ENCODE data around the gene MGAT3.
"Not testable (repeated sequence)": the region's sequence is repeated elsewhere in the genome, so short reads cannot be mapped to it uniquely, and the experiment has no call there.

The MGAT3 gene

GRCh38 chr22:39456522-39457197 is at the start of gene MGAT3:
Gene MGAT3, plus strand, starts transcription at chr22:39457012. Its CDS starts 30,336 bp downstream, at chr22:39487348.
- no peak for DNase-seq

GRCh38 chr22:39408173-39408572 is 48.6 kb upstream of the MGAT3 start:
- no peak for DNase-seq

- no peak for DNase-seq
Observed at GRCh38 chr22:39408807-39409206, 48.0 kb upstream of the MGAT3 start.

- DNase-seq, result no peak
Observed at GRCh38 chr22:39409516-39410029, 47.2 kb upstream of the MGAT3 start.

- no peak for DNase-seq
Observed at GRCh38 chr22:39410264-39410663, 46.5 kb upstream of the MGAT3 start.

- not testable (repeated sequence) for DNase-seq
Observed at GRCh38 chr22:39411828-39412365, 44.9 kb upstream of the MGAT3 start.

- not testable (repeated sequence) for DNase-seq
Observed at GRCh38 chr22:39413204-39413603, 43.6 kb upstream of the MGAT3 start.

GRCh38 chr22:39414377-39414776 is 42.4 kb upstream of the MGAT3 start:
- no peak for DNase-seq

GRCh38 chr22:39414886-39415285 is 41.9 kb upstream of the MGAT3 start:
- no peak for DNase-seq

- no peak for DNase-seq
Observed at GRCh38 chr22:39415506-39415905, 41.3 kb upstream of the MGAT3 start.

- no peak for DNase-seq
Observed at GRCh38 chr22:39416319-39416718, 40.5 kb upstream of the MGAT3 start.

- no peak for DNase-seq
Observed at GRCh38 chr22:39417641-39418040, 39.2 kb upstream of the MGAT3 start.

- no peak for DNase-seq
Observed at GRCh38 chr22:39418696-39419095, 38.1 kb upstream of the MGAT3 start.

- DNase-seq, result no peak
Observed at GRCh38 chr22:39419096-39419495, 37.7 kb upstream of the MGAT3 start.

- DNase-seq, result no peak
Observed at GRCh38 chr22:39419911-39420310, 36.9 kb upstream of the MGAT3 start.

GRCh38 chr22:39421691-39422090 is 35.1 kb upstream of the MGAT3 start:
- DNase-seq, result no peak

GRCh38 chr22:39422101-39422500 is 34.7 kb upstream of the MGAT3 start:
- no peak for DNase-seq

- no peak for DNase-seq
Observed at GRCh38 chr22:39422721-39423120, 34.1 kb upstream of the MGAT3 start.

- DNase-seq, result no peak
Observed at GRCh38 chr22:39423976-39424375, 32.8 kb upstream of the MGAT3 start.

- no peak for DNase-seq
Observed at GRCh38 chr22:39426380-39427043, 30.3 kb upstream of the MGAT3 start.

- no peak for DNase-seq
Observed at GRCh38 chr22:39427751-39428596, 28.8 kb upstream of the MGAT3 start.

GRCh38 chr22:39428597-39429071 is 28.2 kb upstream of the MGAT3 start:
- DNase-seq, result no peak

- DNase-seq, result no peak
Observed at GRCh38 chr22:39429186-39429585, 27.6 kb upstream of the MGAT3 start.

All from 8988T (cell line).